SK-N-SH (cell line): ENCODE measurements around the gene CACNA1A. TPM values are rescaled to one million over a fixed set of nuclear protein-coding genes. Genes with fewer than 3 reads are reported as not detected.
A peak's percentile ranks its signal among the peaks of the same experiment; 100 is the strongest.

Experiments
- CTCF ChIA-PET: fragments of 300-600, 350-600 bp; formaldehyde crosslinking; extraction: SDS; loops from one replicate; lab custom pipeline; 2021; lab: Yijun Ruan, JAX
- POLR2A ChIA-PET: fragments of 350-600 bp; sonication (Branson Sonifier 250); formaldehyde crosslinking; extraction: SDS; loops from one replicate; lab custom pipeline; 2020; ENCODE audit warnings: antibody characterized with exemption, inconsistent platforms; lab: Yijun Ruan, JAX
- DNase-seq: peaks from one replicate; pipeline ENCODE4 v3.0.0; 2012
- H2AFZ ChIP-seq: fragments of 200-600 bp; sonication (generic); 2 replicates; pipeline ENCODE4 v1.8.1; 2016; ENCODE audit warnings: antibody characterized with exemption, mild to moderate bottlenecking, low read depth
- H3F3A ChIP-seq: fragments of 200-600 bp; sonication (generic); replicated peaks from 2 replicates; pipeline ENCODE3; 2016; ENCODE audit warnings: antibody characterized with exemption, mild to moderate bottlenecking; ENCODE audit not compliant: insufficient read depth
- H3K27ac ChIP-seq, 2 experiments: fragments of 200-500 bp in 1 of 2; fragments of 200-600 bp in 1 of 2; sonication (Bioruptor generic) in 1 of 2; sonication (generic), shearing (Covaris generic) in 1 of 2; 2 replicates each; pipeline versions ENCODE4 v1.5.1 to v1.6.1; 2014 to 2016; ENCODE audit warnings: low read depth in 2 of 2, inconsistent platforms in 1 of 2, low read length in 1 of 2, mild to moderate bottlenecking in 1 of 2, mixed read lengths in 1 of 2
- H3K27me3 ChIP-seq: fragments of 200-600 bp; sonication (generic), shearing (Covaris generic); 2 replicates; pipeline ENCODE4 v1.6.1; 2016; ENCODE audit warnings: mixed run types; ENCODE audit not compliant: insufficient read depth
- H3K36me3 ChIP-seq, 2 experiments: fragments of 200-500 bp in 1 of 2; fragments of 200-600 bp in 1 of 2; sonication (Bioruptor generic) in 1 of 2; sonication (generic) in 1 of 2; replicated peaks in 1 of 2; 2 replicates each; pipeline versions ENCODE3 to v1.5.1; 2014 to 2016; ENCODE audit warnings: low read length in 1 of 2, mild to moderate bottlenecking in 1 of 2; ENCODE audit not compliant: insufficient read depth in 2 of 2, control insufficient read depth in 1 of 2
- H3K4me1 ChIP-seq, 2 experiments: fragments of 200-500 bp in 1 of 2; fragments of 200-600 bp in 1 of 2; sonication (Bioruptor generic) in 1 of 2; sonication (generic), shearing (Covaris generic) in 1 of 2; 2 replicates each; pipeline versions ENCODE4 v1.5.1 to v1.6.1; 2014 to 2016; ENCODE audit warnings: low read depth in 1 of 2, low read length in 1 of 2, mixed run types in 1 of 2; ENCODE audit not compliant: insufficient read depth in 2 of 2, control insufficient read depth in 1 of 2
- H3K4me2 ChIP-seq: fragments of 200-600 bp; sonication (generic), shearing (Covaris generic); 2 replicates; pipeline ENCODE4 v1.6.1; 2017; ENCODE audit warnings: mixed run types
- H3K4me3 ChIP-seq, 2 experiments: fragments of 200-500 bp in 1 of 2; fragments of 200-600 bp in 1 of 2; sonication (Bioruptor generic) in 1 of 2; sonication (generic), shearing (Covaris generic) in 1 of 2; 2 replicates each; pipeline versions ENCODE4 v1.5.1 to v1.8.1; 2014 to 2016; ENCODE audit warnings: low read depth in 2 of 2, inconsistent platforms in 1 of 2, low read length in 1 of 2, mild to moderate bottlenecking in 1 of 2, mixed read lengths in 1 of 2, moderate library complexity in 1 of 2
- H3K79me2 ChIP-seq: fragments of 200-600 bp; sonication (generic); 2 replicates; pipeline ENCODE4 v1.8.1; 2017; ENCODE audit warnings: mild to moderate bottlenecking; ENCODE audit not compliant: insufficient read depth
- H3K9ac ChIP-seq: fragments of 200-600 bp; sonication (generic); 2 replicates; pipeline ENCODE4 v1.6.1; 2017; ENCODE audit warnings: mixed run types
- H3K9me2 ChIP-seq: fragments of 200-600 bp; sonication (generic); 2 replicates; pipeline ENCODE4 v1.6.1; 2017; ENCODE audit warnings: mixed run types
- H3K9me3 ChIP-seq: fragments of 200-600 bp; sonication (generic); 2 replicates; pipeline ENCODE4 v1.6.1; 2017; ENCODE audit warnings: mixed run types, mild to moderate bottlenecking, moderate library complexity
- H4K20me1 ChIP-seq: fragments of 200-600 bp; sonication (generic); 2 replicates; pipeline ENCODE4 v1.6.1; 2017; ENCODE audit warnings: mild to moderate bottlenecking, mixed run types; ENCODE audit not compliant: insufficient read depth
- CHD2 ChIP-seq: fragments of 150-350 bp; IDR thresholded peaks from 2 replicates; pipeline ENCODE4 v1.6.1; 2018; ENCODE audit warnings: low read length; ENCODE audit not compliant: partially characterized antibody
- FOSL2 ChIP-seq: IDR thresholded peaks from 2 replicates; pipeline ENCODE4 v1.4.0; 2012; ENCODE audit warnings: low read depth, mild to moderate bottlenecking, moderate library complexity, borderline replicate concordance
- FOXJ3 ChIP-seq: sonication (generic); formaldehyde crosslinking; IDR thresholded peaks from 2 replicates; pipeline ENCODE4 v1.5.1; 2020; ENCODE audit warnings: mild to moderate bottlenecking, missing genetic modification reagents
- FOXM1 ChIP-seq: IDR thresholded peaks from 2 replicates; pipeline ENCODE4 v1.4.0; 2012; ENCODE audit warnings: low read depth, mild to moderate bottlenecking
- GATA2 ChIP-seq: sonication (generic); formaldehyde crosslinking; IDR thresholded peaks from 2 replicates; pipeline ENCODE4 v1.5.0; 2020; ENCODE audit warnings: mild to moderate bottlenecking, missing genetic modification reagents
- JUND ChIP-seq: IDR thresholded peaks from 2 replicates; pipeline ENCODE4 v1.4.0; 2012
- MEF2A ChIP-seq: IDR thresholded peaks from 2 replicates; pipeline ENCODE4 v1.4.0; 2012; ENCODE audit warnings: low read depth, borderline replicate concordance
- MXI1 ChIP-seq: IDR thresholded peaks from 2 replicates; pipeline ENCODE4 v1.6.1; 2012; ENCODE audit warnings: mild to moderate bottlenecking, low read depth, low read length, improper control_type of control experiment
- NFIC ChIP-seq: IDR thresholded peaks from 2 replicates; pipeline ENCODE4 v1.4.0; 2012; ENCODE audit warnings: borderline replicate concordance
- PBX3 ChIP-seq: IDR thresholded peaks from 2 replicates; pipeline ENCODE4; 2012
- POLR2AphosphoS5 ChIP-seq: IDR thresholded peaks from 2 replicates; pipeline ENCODE4 v1.6.1; 2012; ENCODE audit warnings: low read depth, low read length
- RCOR1 ChIP-seq: fragments of 150-350 bp; IDR thresholded peaks from 2 replicates; pipeline ENCODE4 v1.6.1; 2017; ENCODE audit warnings: antibody characterized with exemption, low read length
- RXRA ChIP-seq: IDR thresholded peaks from 2 replicates; pipeline ENCODE4 v1.4.0; 2012; ENCODE audit warnings: low read depth, mild to moderate bottlenecking, borderline replicate concordance
- TAF1 ChIP-seq: IDR thresholded peaks from 2 replicates; pipeline ENCODE4 v1.6.1; 2012; ENCODE audit warnings: low read depth, mild to moderate bottlenecking, low read length, moderate library complexity, borderline replicate concordance
- TCF12 ChIP-seq: IDR thresholded peaks from 2 replicates; pipeline ENCODE4 v1.4.0; 2012
- TEAD4 ChIP-seq: IDR thresholded peaks from 2 replicates; pipeline ENCODE4 v1.4.0; 2012; ENCODE audit warnings: mild to moderate bottlenecking, borderline replicate concordance; ENCODE audit not compliant: insufficient read depth
- USF2 ChIP-seq: fragments of 150-350 bp; IDR thresholded peaks from 2 replicates; pipeline ENCODE4 v1.6.1; 2017; ENCODE audit warnings: antibody characterized with exemption, low read length, low read depth, borderline replicate concordance
- WGBS: methylation state at CpG from one replicate; pipeline ENCODE4 v1.1.6; 2017; ENCODE audit warnings: low lambda C conversion rate; 5-methylcytosine and 5-hydroxymethylcytosine counted together
- polyA plus RNA-seq, 3 experiments: library from polyadenylated mRNA; depleted of rRNA; stranded (reverse); fragments of >200 nt; gene quantifications; 2 replicates each; pipeline ENCODE4 v1.2.3, GENCODE V29; 2012
- TF ChIP-seq, protein P1 (sequence below): IDR thresholded peaks from 2 replicates; pipeline ENCODE4 v1.4.0; 2012; ENCODE audit warnings: low read depth, borderline replicate concordance
- TF ChIP-seq, protein P2 (sequence below): IDR thresholded peaks from 2 replicates; pipeline ENCODE4 v1.4.0; 2012; ENCODE audit warnings: low read depth
- TF ChIP-seq, protein P3 (sequence below): IDR thresholded peaks from 2 replicates; pipeline ENCODE4 v1.6.1; 2012; ENCODE audit warnings: mild to moderate bottlenecking, low read depth, low read length, moderate library complexity

CACNA1A gene
- polyA plus RNA-seq, 1 of the 3 experiments (the other 2 are of a cell fraction), result 1.3 TPM

DNA sequence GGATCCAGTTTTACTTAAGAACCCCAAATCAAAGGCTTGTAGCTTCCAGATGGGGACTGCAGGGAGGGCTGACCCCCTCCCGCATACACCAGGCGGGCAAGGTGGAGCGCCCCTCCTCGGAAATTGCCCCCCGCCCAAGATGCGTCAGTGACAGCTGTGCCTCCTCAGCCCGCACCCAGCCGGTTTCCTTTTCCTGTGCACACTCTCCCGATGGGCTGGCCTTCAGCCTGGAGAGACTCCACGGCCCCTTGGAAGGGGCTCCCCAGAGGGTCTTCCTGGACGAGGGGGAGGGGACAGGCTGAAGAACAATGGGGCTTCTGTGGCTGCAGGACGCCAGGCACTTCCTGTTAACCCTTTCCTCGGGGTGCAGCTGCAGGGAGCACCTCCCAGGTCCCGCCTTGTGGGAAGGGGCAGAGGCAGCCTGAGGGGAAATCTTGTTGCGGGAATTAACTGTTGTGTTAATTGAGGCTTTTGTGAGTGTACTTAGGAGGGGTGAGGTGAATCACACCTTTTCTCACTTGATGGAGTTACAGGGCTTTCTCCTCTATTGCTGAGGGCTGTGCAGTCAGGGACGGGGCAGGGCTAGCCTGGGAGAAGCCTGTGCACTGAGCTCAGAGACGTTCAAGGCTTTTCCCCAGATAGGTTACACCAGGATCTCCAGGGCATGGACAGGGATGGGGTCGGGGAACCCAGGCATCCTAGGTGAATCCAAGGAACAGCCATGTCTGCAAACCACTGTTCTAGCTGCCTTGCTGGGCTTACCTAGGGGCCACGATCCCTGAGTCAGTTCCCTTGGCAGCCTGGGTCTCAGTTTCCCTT is 341.7 kb downstream of the CACNA1A start (continued):
- TF ChIP-seq PBX3, result peak; percentile 62

GRCh38 chr19:13163609-13164342 is 342.5 kb downstream of the CACNA1A start:
- WGBS, result 3% methylated on average over 17 of the region's 20 CpGs
- peak overlapping the region; percentile 32 to 58 for H3K4me3 ChIP-seq
- POLR2A ChIA-PET, result interaction anchor here (0.6 to 5.2 kb wide), 12 partner anchors 9 to 683 kb away, joined by 3 to 73 read pairs (median 3); partner anchors contain the start of genes IER2, JUNB and STX10
- TF ChIP-seq, protein P1, sequence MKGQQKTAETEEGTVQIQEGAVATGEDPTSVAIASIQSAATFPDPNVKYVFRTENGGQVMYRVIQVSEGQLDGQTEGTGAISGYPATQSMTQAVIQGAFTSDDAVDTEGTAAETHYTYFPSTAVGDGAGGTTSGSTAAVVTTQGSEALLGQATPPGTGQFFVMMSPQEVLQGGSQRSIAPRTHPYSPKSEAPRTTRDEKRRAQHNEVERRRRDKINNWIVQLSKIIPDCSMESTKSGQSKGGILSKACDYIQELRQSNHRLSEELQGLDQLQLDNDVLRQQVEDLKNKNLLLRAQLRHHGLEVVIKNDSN, result no peak; the same call in 1 of the 2 replicates
- TF ChIP-seq FOXM1, result peak; percentile 14; the same call in 1 of the 2 replicates
- TF ChIP-seq FOXJ3 (CRISPR knock-in tag), result peak; percentile 10; the same call in 1 of the 2 replicates
- TF ChIP-seq RCOR1, result peak; percentile 76; the same call in 1 of the 2 replicates
- no peak for TF ChIP-seq GATA2 (CRISPR knock-in tag)
- TF ChIP-seq TAF1, result peak; percentile 52; the same call in 1 of the 2 replicates
- TF ChIP-seq, protein P2, sequence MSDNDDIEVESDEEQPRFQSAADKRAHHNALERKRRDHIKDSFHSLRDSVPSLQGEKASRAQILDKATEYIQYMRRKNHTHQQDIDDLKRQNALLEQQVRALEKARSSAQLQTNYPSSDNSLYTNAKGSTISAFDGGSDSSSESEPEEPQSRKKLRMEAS, result peak; percentile 64; the same call in 1 of the 2 replicates
- TF ChIP-seq TEAD4, result peak; percentile 60; the same call in 1 of the 2 replicates
- TF ChIP-seq USF2, result no peak
- TF ChIP-seq RXRA, result peak; percentile 82; the same call in 1 of the 2 replicates
- peak; percentile 89 for TF ChIP-seq TCF12
- TF ChIP-seq POLR2AphosphoS5, result peak; percentile 80; the same call in 1 of the 2 replicates
- peak; percentile 80 for TF ChIP-seq PBX3
- TF ChIP-seq, protein P3, sequence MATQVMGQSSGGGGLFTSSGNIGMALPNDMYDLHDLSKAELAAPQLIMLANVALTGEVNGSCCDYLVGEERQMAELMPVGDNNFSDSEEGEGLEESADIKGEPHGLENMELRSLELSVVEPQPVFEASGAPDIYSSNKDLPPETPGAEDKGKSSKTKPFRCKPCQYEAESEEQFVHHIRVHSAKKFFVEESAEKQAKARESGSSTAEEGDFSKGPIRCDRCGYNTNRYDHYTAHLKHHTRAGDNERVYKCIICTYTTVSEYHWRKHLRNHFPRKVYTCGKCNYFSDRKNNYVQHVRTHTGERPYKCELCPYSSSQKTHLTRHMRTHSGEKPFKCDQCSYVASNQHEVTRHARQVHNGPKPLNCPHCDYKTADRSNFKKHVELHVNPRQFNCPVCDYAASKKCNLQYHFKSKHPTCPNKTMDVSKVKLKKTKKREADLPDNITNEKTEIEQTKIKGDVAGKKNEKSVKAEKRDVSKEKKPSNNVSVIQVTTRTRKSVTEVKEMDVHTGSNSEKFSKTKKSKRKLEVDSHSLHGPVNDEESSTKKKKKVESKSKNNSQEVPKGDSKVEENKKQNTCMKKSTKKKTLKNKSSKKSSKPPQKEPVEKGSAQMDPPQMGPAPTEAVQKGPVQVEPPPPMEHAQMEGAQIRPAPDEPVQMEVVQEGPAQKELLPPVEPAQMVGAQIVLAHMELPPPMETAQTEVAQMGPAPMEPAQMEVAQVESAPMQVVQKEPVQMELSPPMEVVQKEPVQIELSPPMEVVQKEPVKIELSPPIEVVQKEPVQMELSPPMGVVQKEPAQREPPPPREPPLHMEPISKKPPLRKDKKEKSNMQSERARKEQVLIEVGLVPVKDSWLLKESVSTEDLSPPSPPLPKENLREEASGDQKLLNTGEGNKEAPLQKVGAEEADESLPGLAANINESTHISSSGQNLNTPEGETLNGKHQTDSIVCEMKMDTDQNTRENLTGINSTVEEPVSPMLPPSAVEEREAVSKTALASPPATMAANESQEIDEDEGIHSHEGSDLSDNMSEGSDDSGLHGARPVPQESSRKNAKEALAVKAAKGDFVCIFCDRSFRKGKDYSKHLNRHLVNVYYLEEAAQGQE, result no peak
- no peak for TF ChIP-seq MEF2A
- TF ChIP-seq NFIC, result peak; percentile 85
- no peak for TF ChIP-seq JUND
- peak; percentile 41; the same call in 1 of the 2 replicates for TF ChIP-seq FOSL2
- TF ChIP-seq MXI1, result no peak
- TF ChIP-seq CHD2, result peak; percentile 93

More at GRCh38 chr19:13163609-13164342, 342.5 kb downstream of the CACNA1A start:
- H3K9me3 ChIP-seq, result no peaks in the 10 kb centered on the region
- H3K79me2 ChIP-seq, result peaks cover 18% of the 10 kb centered on the region; the same call in 1 of the 2 replicates
- peaks cover 28 to 35% of the 10 kb centered on the region in 2 experiments; a peak in 3 of 4 replicates for H3K4me1 ChIP-seq
- H2AFZ ChIP-seq, result peak overlapping the region; percentile 38; the same call in 1 of the 2 replicates
- no peaks in the 10 kb centered on the region for H3K27me3 ChIP-seq
- CTCF ChIA-PET, result interaction anchor here (0.9 to 2.4 kb wide), 7 partner anchors 8 to 199 kb away, joined by 3 to 11 read pairs (median 4); partner anchors contain the start of genes IER2 and STX10
- H4K20me1 ChIP-seq, result no peaks in the 10 kb centered on the region
- H3K9me2 ChIP-seq, result no peaks in the 10 kb centered on the region
- peak overlapping the region; percentile 89 for H3K4me2 ChIP-seq
- no peaks in the 10 kb centered on the region for H3K36me3 ChIP-seq
- peak overlapping the region; percentile 74 for H3K9ac ChIP-seq
- H3K27ac ChIP-seq, result peak overlapping the region; percentile 97 to 100
- peaks cover 53% of the 10 kb centered on the region for H3F3A ChIP-seq
- DNase-seq, result peak; percentile 94
